ENCODE data around the gene MRPS6.

- TF ChIP-seq, protein P1, sequence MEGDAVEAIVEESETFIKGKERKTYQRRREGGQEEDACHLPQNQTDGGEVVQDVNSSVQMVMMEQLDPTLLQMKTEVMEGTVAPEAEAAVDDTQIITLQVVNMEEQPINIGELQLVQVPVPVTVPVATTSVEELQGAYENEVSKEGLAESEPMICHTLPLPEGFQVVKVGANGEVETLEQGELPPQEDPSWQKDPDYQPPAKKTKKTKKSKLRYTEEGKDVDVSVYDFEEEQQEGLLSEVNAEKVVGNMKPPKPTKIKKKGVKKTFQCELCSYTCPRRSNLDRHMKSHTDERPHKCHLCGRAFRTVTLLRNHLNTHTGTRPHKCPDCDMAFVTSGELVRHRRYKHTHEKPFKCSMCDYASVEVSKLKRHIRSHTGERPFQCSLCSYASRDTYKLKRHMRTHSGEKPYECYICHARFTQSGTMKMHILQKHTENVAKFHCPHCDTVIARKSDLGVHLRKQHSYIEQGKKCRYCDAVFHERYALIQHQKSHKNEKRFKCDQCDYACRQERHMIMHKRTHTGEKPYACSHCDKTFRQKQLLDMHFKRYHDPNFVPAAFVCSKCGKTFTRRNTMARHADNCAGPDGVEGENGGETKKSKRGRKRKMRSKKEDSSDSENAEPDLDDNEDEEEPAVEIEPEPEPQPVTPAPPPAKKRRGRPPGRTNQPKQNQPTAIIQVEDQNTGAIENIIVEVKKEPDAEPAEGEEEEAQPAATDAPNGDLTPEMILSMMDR (conservative IDR thresholded peaks at IDR 0.05; ENCODE audit: low read depth, low read length): no peak
- no peak for TF ChIP-seq EZH2 (IDR thresholded peaks at IDR 0.05; ENCODE audit: borderline replicate concordance, low read depth, low read length, poor library complexity, severe bottlenecking)
These were observed 59.5 kb downstream of the MRPS6 start for GRCh38 chr21:34132926-34133325.
